IPS-20b (cell line): Measurements from ENCODE around the gene CHRNA10.

Experiments
- H3K27ac ChIP-seq: one replicate; pipeline ENCODE4 v1.5.1; 2013; ENCODE audit warnings: low read length
- H3K27me3 ChIP-seq: 2 replicates; pipeline ENCODE4 v1.6.1; 2013; ENCODE audit warnings: mild to moderate bottlenecking, low read length, inconsistent platforms; ENCODE audit not compliant: insufficient read depth
- H3K36me3 ChIP-seq: 2 replicates; pipeline ENCODE4 v1.6.1; 2013; ENCODE audit warnings: low read depth, mild to moderate bottlenecking, inconsistent platforms, low read length, moderate library complexity; ENCODE audit not compliant: insufficient read depth
- H3K4me1 ChIP-seq: 2 replicates; pipeline ENCODE4 v1.6.1; 2013; ENCODE audit warnings: mild to moderate bottlenecking, control low read depth, inconsistent platforms, low read length, moderate library complexity; ENCODE audit not compliant: insufficient read depth
- H3K4me3 ChIP-seq: 2 replicates; pipeline ENCODE4 v1.5.1; 2013; ENCODE audit warnings: mild to moderate bottlenecking, low read length, inconsistent platforms
- H3K9ac ChIP-seq: 2 replicates; pipeline ENCODE4 v1.6.1; 2013; ENCODE audit warnings: low read depth, mild to moderate bottlenecking, inconsistent platforms, low read length, moderate library complexity
- H3K9me3 ChIP-seq: 2 replicates; pipeline ENCODE4 v1.6.1; 2013; ENCODE audit warnings: mild to moderate bottlenecking, low read depth, low read length, inconsistent platforms; ENCODE audit not compliant: insufficient read depth

The CHRNA10 gene

GRCh38 chr11:3623767-3624458 is 47.3 kb downstream of the CHRNA10 start:
- Histone ChIP-seq H3K9ac (no peak overlapping the region), H3K4me1 (no peaks in the 10 kb centered on the region), H3K36me3 (no peaks in the 10 kb centered on the region), H3K27ac (no peak overlapping the region), H3K27me3 (no peaks in the 10 kb centered on the region), H3K9me3 (no peaks in the 10 kb centered on the region), H3K4me3 (no peak overlapping the region)

- no peak overlapping the region for H3K4me3 ChIP-seq
- no peak overlapping the region for H3K27ac ChIP-seq
- H3K4me1 ChIP-seq: no peaks in the 10 kb centered on the region
- no peaks in the 10 kb centered on the region for H3K9me3 ChIP-seq
- no peak overlapping the region for H3K9ac ChIP-seq
- H3K27me3 ChIP-seq: no peaks in the 10 kb centered on the region
- no peaks in the 10 kb centered on the region for H3K36me3 ChIP-seq
Observed at GRCh38 chr11:3623121-3623520, 48.1 kb downstream of the CHRNA10 start.

- H3K4me1 ChIP-seq: peaks cover 4% of the 10 kb centered on the region; the same call in 1 of the 2 replicates
- no peaks in the 10 kb centered on the region for H3K36me3 ChIP-seq
- H3K27me3 ChIP-seq: no peaks in the 10 kb centered on the region
- no peak overlapping the region for H3K4me3 ChIP-seq
- no peak overlapping the region for H3K27ac ChIP-seq
- no peaks in the 10 kb centered on the region for H3K9me3 ChIP-seq
- no peak overlapping the region for H3K9ac ChIP-seq
Observed at GRCh38 chr11:3622521-3622920, 48.7 kb downstream of the CHRNA10 start.

- Histone ChIP-seq H3K9me3 (no peaks in the 10 kb centered on the region), H3K27ac (no peak overlapping the region), H3K4me3 (no peak overlapping the region), H3K9ac (no peak overlapping the region), H3K27me3 (no peaks in the 10 kb centered on the region), H3K36me3 (no peaks in the 10 kb centered on the region), H3K4me1 (peaks cover 4% of the 10 kb centered on the region; the same call in 1 of the 2 replicates)
Observed at GRCh38 chr11:3617990-3618389, 53.2 kb downstream of the CHRNA10 start.

GRCh38 chr11:3616721-3617460 is 54.3 kb downstream of the CHRNA10 start:
- no peaks in the 10 kb centered on the region for H3K27me3 ChIP-seq
- no peak overlapping the region for H3K4me3 ChIP-seq
- no peak overlapping the region for H3K9ac ChIP-seq
- H3K27ac ChIP-seq: no peak overlapping the region
- peaks cover 4% of the 10 kb centered on the region; the same call in 1 of the 2 replicates for H3K4me1 ChIP-seq
- H3K9me3 ChIP-seq: no peaks in the 10 kb centered on the region; the same call in 1 of the 2 replicates
- H3K36me3 ChIP-seq: no peaks in the 10 kb centered on the region

- Histone ChIP-seq H3K27ac (no peak overlapping the region), H3K4me1 (peaks cover 4% of the 10 kb centered on the region; the same call in 1 of the 2 replicates), H3K27me3 (no peaks in the 10 kb centered on the region), H3K36me3 (no peaks in the 10 kb centered on the region), H3K9me3 (no peaks in the 10 kb centered on the region; the same call in 1 of the 2 replicates), H3K9ac (no peak overlapping the region), H3K4me3 (no peak overlapping the region)
Observed at GRCh38 chr11:3615998-3616397, 55.2 kb downstream of the CHRNA10 start.
